Measurements from ENCODE around the gene KMT2E. TPM values are rescaled to one million over a fixed set of nuclear protein-coding genes. Genes with fewer than 3 reads are reported as not detected.

Gene KMT2E
- polyA plus RNA-seq, 10 donors = 32.2 to 50.7 (median 41.5) TPM

- no peak for DNase-seq
Measured at GRCh38 chr7:105065104-105065503, 51.1 kb downstream of the KMT2E start.

GRCh38 chr7:105067691-105068090 lies 53.7 kb downstream of the KMT2E start:
- no peak for DNase-seq

- no peak for DNase-seq
Measured at GRCh38 chr7:105068886-105069285, 54.9 kb downstream of the KMT2E start.

GRCh38 chr7:105073143-105073542 lies 59.1 kb downstream of the KMT2E start:
- DNase-seq = no peak

GRCh38 chr7:105079348-105079747 lies 65.3 kb downstream of the KMT2E start:
- no peak for DNase-seq

- no peak for DNase-seq
Measured at GRCh38 chr7:105084581-105084980, 70.6 kb downstream of the KMT2E start.

- DNase-seq = no peak
Measured at GRCh38 chr7:105086850-105087249, 72.8 kb downstream of the KMT2E start.

GRCh38 chr7:105087981-105088380 lies 74.0 kb downstream of the KMT2E start:
- no peak for DNase-seq

GRCh38 chr7:105088456-105088855 lies 74.5 kb downstream of the KMT2E start:
- no peak for DNase-seq

- DNase-seq = no peak
Measured at GRCh38 chr7:105094966-105095365, 81.0 kb downstream of the KMT2E start.

- no peak for DNase-seq
Measured at GRCh38 chr7:105096306-105096705, 82.3 kb downstream of the KMT2E start.

- peak; percentile 10 to 82 (median 47) for DNase-seq
Measured at GRCh38 chr7:105097619-105098018, 83.6 kb downstream of the KMT2E start.

GRCh38 chr7:105098863-105099515 lies 85.0 kb downstream of the KMT2E start:
- DNase-seq = no peak

GRCh38 chr7:105101864-105102263 lies 87.9 kb downstream of the KMT2E start:
- DNase-seq = no peak

- no peak for DNase-seq
Measured at GRCh38 chr7:105102557-105103352, 88.8 kb downstream of the KMT2E start.

- DNase-seq = no peak
Measured at GRCh38 chr7:105105579-105105978, 91.6 kb downstream of the KMT2E start.

GRCh38 chr7:105106473-105106872 lies 92.5 kb downstream of the KMT2E start:
- DNase-seq = no peak

GRCh38 chr7:105107458-105107857 lies 93.5 kb downstream of the KMT2E start:
- DNase-seq = no peak

GRCh38 chr7:105112440-105113418 lies 98.7 kb downstream of the KMT2E start:
- DNase-seq = no peak

- no peak for DNase-seq
Measured at GRCh38 chr7:105118612-105119600, 104.9 kb downstream of the KMT2E start.

GRCh38 chr7:105122619-105123018 lies 108.6 kb downstream of the KMT2E start:
- no peak for DNase-seq

Data from muscle of back (tissue), 11 donors.